Mammary epithelial cell (primary cell): Measurements from ENCODE around the gene FAM78A.

ENCODE experiments used
- EZH2 ChIP-seq: IDR thresholded peaks from 2 replicates; pipeline ENCODE4 v1.6.1; 2012; ENCODE audit warnings: low read length, inconsistent platforms, borderline replicate concordance
- TF ChIP-seq, protein P1 (sequence below), 2 donors: IDR thresholded peaks in 1 of 2; conservative IDR thresholded peaks in 1 of 2; 2 replicates each; pipeline ENCODE4 v1.5.1; 2011 to 2012; ENCODE audit warnings: inconsistent platforms in 2 of 2, low read length in 2 of 2, mild to moderate bottlenecking in 2 of 2, control low read depth in 1 of 2, low read depth in 1 of 2; ENCODE audit not compliant: insufficient read depth in 1 of 2; ENCODE audit errors: extremely low read depth in 1 of 2

DNA sequence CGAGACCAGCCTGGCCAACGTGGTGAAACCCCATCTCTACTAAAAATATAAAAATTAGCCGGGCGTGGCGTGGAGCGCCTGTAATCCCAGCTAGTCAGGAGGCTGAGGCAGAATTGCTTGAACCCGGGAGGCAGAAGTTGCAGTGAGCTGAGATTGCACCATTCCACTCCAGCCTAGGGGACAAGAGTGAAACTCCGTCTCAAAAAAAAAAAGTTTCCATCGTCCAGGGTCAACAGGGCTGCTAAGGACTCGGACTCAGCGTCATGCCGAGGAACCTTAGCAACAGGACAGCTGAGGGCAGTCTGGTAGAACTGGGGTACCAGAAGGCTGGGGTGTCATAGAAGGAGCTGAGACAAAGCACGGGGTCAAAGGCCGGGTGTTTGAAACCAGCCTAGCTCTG lies 21.7 kb downstream of the FAM78A start:
- TF ChIP-seq, protein P1, sequence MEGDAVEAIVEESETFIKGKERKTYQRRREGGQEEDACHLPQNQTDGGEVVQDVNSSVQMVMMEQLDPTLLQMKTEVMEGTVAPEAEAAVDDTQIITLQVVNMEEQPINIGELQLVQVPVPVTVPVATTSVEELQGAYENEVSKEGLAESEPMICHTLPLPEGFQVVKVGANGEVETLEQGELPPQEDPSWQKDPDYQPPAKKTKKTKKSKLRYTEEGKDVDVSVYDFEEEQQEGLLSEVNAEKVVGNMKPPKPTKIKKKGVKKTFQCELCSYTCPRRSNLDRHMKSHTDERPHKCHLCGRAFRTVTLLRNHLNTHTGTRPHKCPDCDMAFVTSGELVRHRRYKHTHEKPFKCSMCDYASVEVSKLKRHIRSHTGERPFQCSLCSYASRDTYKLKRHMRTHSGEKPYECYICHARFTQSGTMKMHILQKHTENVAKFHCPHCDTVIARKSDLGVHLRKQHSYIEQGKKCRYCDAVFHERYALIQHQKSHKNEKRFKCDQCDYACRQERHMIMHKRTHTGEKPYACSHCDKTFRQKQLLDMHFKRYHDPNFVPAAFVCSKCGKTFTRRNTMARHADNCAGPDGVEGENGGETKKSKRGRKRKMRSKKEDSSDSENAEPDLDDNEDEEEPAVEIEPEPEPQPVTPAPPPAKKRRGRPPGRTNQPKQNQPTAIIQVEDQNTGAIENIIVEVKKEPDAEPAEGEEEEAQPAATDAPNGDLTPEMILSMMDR (conservative IDR thresholded peaks at IDR 0.05 in 1 of 2, IDR thresholded peaks at IDR 0.05 in 1 of 2; ENCODE audit: extremely low read depth in 1 of 2, insufficient read depth in 1 of 2, low read depth in 1 of 2, low read length in 2 of 2): no peak
- no peak for TF ChIP-seq EZH2
